SK-N-SH (cell line): ENCODE measurements around the gene CRB2. TPM values are rescaled to one million over a fixed set of nuclear protein-coding genes. Genes with fewer than 3 reads are reported as not detected.

Experiments
- CTCF ChIA-PET: fragments of 300-600, 350-600 bp; formaldehyde crosslinking; extraction: SDS; loops from one replicate; lab custom pipeline; 2021; lab: Yijun Ruan, JAX
- POLR2A ChIA-PET: fragments of 350-600 bp; sonication (Branson Sonifier 250); formaldehyde crosslinking; extraction: SDS; loops from one replicate; lab custom pipeline; 2020; ENCODE audit warnings: antibody characterized with exemption, inconsistent platforms; lab: Yijun Ruan, JAX
- DNase-seq: peaks from one replicate; pipeline ENCODE4 v3.0.0; 2012
- H2AFZ ChIP-seq: fragments of 200-600 bp; sonication (generic); 2 replicates; pipeline ENCODE4 v1.8.1; 2016; ENCODE audit warnings: antibody characterized with exemption, mild to moderate bottlenecking, low read depth
- H3F3A ChIP-seq: fragments of 200-600 bp; sonication (generic); replicated peaks from 2 replicates; pipeline ENCODE3; 2016; ENCODE audit warnings: antibody characterized with exemption, mild to moderate bottlenecking; ENCODE audit not compliant: insufficient read depth
- H3K27ac ChIP-seq, 2 experiments: fragments of 200-500 bp in 1 of 2; fragments of 200-600 bp in 1 of 2; sonication (Bioruptor generic) in 1 of 2; sonication (generic), shearing (Covaris generic) in 1 of 2; 2 replicates each; pipeline versions ENCODE4 v1.5.1 to v1.6.1; 2014 to 2016; ENCODE audit warnings: low read depth in 2 of 2, inconsistent platforms in 1 of 2, low read length in 1 of 2, mild to moderate bottlenecking in 1 of 2, mixed read lengths in 1 of 2
- H3K27me3 ChIP-seq: fragments of 200-600 bp; sonication (generic), shearing (Covaris generic); 2 replicates; pipeline ENCODE4 v1.6.1; 2016; ENCODE audit warnings: mixed run types; ENCODE audit not compliant: insufficient read depth
- H3K36me3 ChIP-seq, 2 experiments: fragments of 200-500 bp in 1 of 2; fragments of 200-600 bp in 1 of 2; sonication (Bioruptor generic) in 1 of 2; sonication (generic) in 1 of 2; replicated peaks in 1 of 2; 2 replicates each; pipeline versions ENCODE3 to v1.5.1; 2014 to 2016; ENCODE audit warnings: low read length in 1 of 2, mild to moderate bottlenecking in 1 of 2; ENCODE audit not compliant: insufficient read depth in 2 of 2, control insufficient read depth in 1 of 2
- H3K4me1 ChIP-seq, 2 experiments: fragments of 200-500 bp in 1 of 2; fragments of 200-600 bp in 1 of 2; sonication (Bioruptor generic) in 1 of 2; sonication (generic), shearing (Covaris generic) in 1 of 2; 2 replicates each; pipeline versions ENCODE4 v1.5.1 to v1.6.1; 2014 to 2016; ENCODE audit warnings: low read depth in 1 of 2, low read length in 1 of 2, mixed run types in 1 of 2; ENCODE audit not compliant: insufficient read depth in 2 of 2, control insufficient read depth in 1 of 2
- H3K4me2 ChIP-seq: fragments of 200-600 bp; sonication (generic), shearing (Covaris generic); 2 replicates; pipeline ENCODE4 v1.6.1; 2017; ENCODE audit warnings: mixed run types
- H3K4me3 ChIP-seq, 2 experiments: fragments of 200-500 bp in 1 of 2; fragments of 200-600 bp in 1 of 2; sonication (Bioruptor generic) in 1 of 2; sonication (generic), shearing (Covaris generic) in 1 of 2; 2 replicates each; pipeline versions ENCODE4 v1.5.1 to v1.8.1; 2014 to 2016; ENCODE audit warnings: low read depth in 2 of 2, inconsistent platforms in 1 of 2, low read length in 1 of 2, mild to moderate bottlenecking in 1 of 2, mixed read lengths in 1 of 2, moderate library complexity in 1 of 2
- H3K79me2 ChIP-seq: fragments of 200-600 bp; sonication (generic); 2 replicates; pipeline ENCODE4 v1.8.1; 2017; ENCODE audit warnings: mild to moderate bottlenecking; ENCODE audit not compliant: insufficient read depth
- H3K9ac ChIP-seq: fragments of 200-600 bp; sonication (generic); 2 replicates; pipeline ENCODE4 v1.6.1; 2017; ENCODE audit warnings: mixed run types
- H3K9me2 ChIP-seq: fragments of 200-600 bp; sonication (generic); 2 replicates; pipeline ENCODE4 v1.6.1; 2017; ENCODE audit warnings: mixed run types
- H3K9me3 ChIP-seq: fragments of 200-600 bp; sonication (generic); 2 replicates; pipeline ENCODE4 v1.6.1; 2017; ENCODE audit warnings: mixed run types, mild to moderate bottlenecking, moderate library complexity
- H4K20me1 ChIP-seq: fragments of 200-600 bp; sonication (generic); 2 replicates; pipeline ENCODE4 v1.6.1; 2017; ENCODE audit warnings: mild to moderate bottlenecking, mixed run types; ENCODE audit not compliant: insufficient read depth
- EZH2phosphoT487 ChIP-seq: fragments of 200-600 bp; sonication (generic); IDR thresholded peaks from 2 replicates; pipeline ENCODE4 v1.6.1; 2017; ENCODE audit warnings: low read depth, mixed run types, mild to moderate bottlenecking, antibody characterized with exemption, moderate library complexity, borderline replicate concordance
- FOXM1 ChIP-seq: IDR thresholded peaks from 2 replicates; pipeline ENCODE4 v1.4.0; 2012; ENCODE audit warnings: low read depth, mild to moderate bottlenecking
- GATA2 ChIP-seq: sonication (generic); formaldehyde crosslinking; IDR thresholded peaks from 2 replicates; pipeline ENCODE4 v1.5.0; 2020; ENCODE audit warnings: mild to moderate bottlenecking, missing genetic modification reagents
- JUND ChIP-seq: IDR thresholded peaks from 2 replicates; pipeline ENCODE4 v1.4.0; 2012
- MXI1 ChIP-seq: IDR thresholded peaks from 2 replicates; pipeline ENCODE4 v1.6.1; 2012; ENCODE audit warnings: mild to moderate bottlenecking, low read depth, low read length, improper control_type of control experiment
- NFIC ChIP-seq: IDR thresholded peaks from 2 replicates; pipeline ENCODE4 v1.4.0; 2012; ENCODE audit warnings: borderline replicate concordance
- NRF1 ChIP-seq: IDR thresholded peaks from 2 replicates; pipeline ENCODE4 v1.6.1; 2012; ENCODE audit warnings: low read depth, mild to moderate bottlenecking, low read length
- RAD21 ChIP-seq: IDR thresholded peaks from 2 replicates; pipeline ENCODE4 v1.6.1; 2012; ENCODE audit warnings: mild to moderate bottlenecking, low read length
- RFX5 ChIP-seq: IDR thresholded peaks from 2 replicates; pipeline ENCODE4 v1.6.1; 2012; ENCODE audit warnings: mild to moderate bottlenecking, improper control_type of control experiment, low read length
- SMC3 ChIP-seq: IDR thresholded peaks from 2 replicates; pipeline ENCODE4 v1.6.1; 2012; ENCODE audit warnings: low read depth, low read length, improper control_type of control experiment
- TCF12 ChIP-seq: IDR thresholded peaks from 2 replicates; pipeline ENCODE4 v1.4.0; 2012
- TEAD4 ChIP-seq: IDR thresholded peaks from 2 replicates; pipeline ENCODE4 v1.4.0; 2012; ENCODE audit warnings: mild to moderate bottlenecking, borderline replicate concordance; ENCODE audit not compliant: insufficient read depth
- YY1 ChIP-seq: IDR thresholded peaks from 2 replicates; pipeline ENCODE4 v1.4.0; 2012; ENCODE audit warnings: low read depth, mild to moderate bottlenecking
- WGBS: methylation state at CpG from one replicate; pipeline ENCODE4 v1.1.6; 2017; ENCODE audit warnings: low lambda C conversion rate; 5-methylcytosine and 5-hydroxymethylcytosine counted together
- polyA plus RNA-seq, 3 experiments: library from polyadenylated mRNA; depleted of rRNA; stranded (reverse); fragments of >200 nt; gene quantifications; 2 replicates each; pipeline ENCODE4 v1.2.3, GENCODE V29; 2012
- TF ChIP-seq, protein P1 (sequence below): fragments of 150-350 bp; IDR thresholded peaks from 2 replicates; pipeline ENCODE4 v1.6.1; 2016; ENCODE audit warnings: mild to moderate bottlenecking, low read depth, low read length
- TF ChIP-seq, protein P2 (sequence below): IDR thresholded peaks from 2 replicates; pipeline ENCODE4 v1.4.0; 2012; ENCODE audit warnings: low read depth, borderline replicate concordance
- TF ChIP-seq, protein P3 (sequence below): IDR thresholded peaks from 2 replicates; pipeline ENCODE4 v1.6.1; 2012; ENCODE audit warnings: mild to moderate bottlenecking, low read depth, low read length, moderate library complexity
- TF ChIP-seq, protein P4 (sequence below): IDR thresholded peaks from 2 replicates; pipeline ENCODE4; 2012

Gene CRB2
- polyA plus RNA-seq, 1 of the 3 experiments (the other 2 are of a cell fraction), result not detected

DNA sequence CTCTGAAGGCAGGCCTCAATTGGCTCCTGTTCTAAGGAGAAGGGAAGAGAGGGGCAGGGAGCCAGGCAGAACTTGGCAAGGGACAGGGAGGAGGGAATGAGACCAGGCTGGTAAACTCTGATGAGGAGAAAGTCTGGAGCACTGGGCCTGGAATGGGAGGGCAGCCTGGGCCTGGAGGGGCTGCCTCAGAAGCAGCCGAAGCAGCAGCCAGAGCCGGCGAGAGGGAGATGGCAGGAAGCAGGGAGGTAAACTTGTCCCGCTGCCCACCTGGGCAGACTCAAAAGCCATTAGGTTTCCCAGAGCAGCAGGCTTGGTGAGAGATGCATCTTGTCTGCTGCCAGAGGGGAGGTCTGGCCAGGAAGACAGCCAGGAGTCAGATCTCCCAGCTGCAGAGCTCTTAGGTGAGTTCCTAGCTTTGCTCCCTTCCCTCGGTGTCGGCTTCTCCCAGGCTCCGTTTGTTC, 37.0 kb upstream of the CRB2 start:
- Histone ChIP-seq H3K9ac (no peak overlapping the region), H4K20me1 (no peaks in the 10 kb centered on the region), H3K27me3 (no peaks in the 10 kb centered on the region), H3K36me3 (no peaks in the 10 kb centered on the region), H3K4me1 (peaks cover 0 to 15% of the 10 kb centered on the region in 2 experiments; a peak in 2 of 4 replicates), H3F3A (peaks cover 3% of the 10 kb centered on the region), H3K79me2 (no peaks in the 10 kb centered on the region), H3K9me2 (no peaks in the 10 kb centered on the region), H3K27ac (no peak overlapping the region; a peak in 1 of 4 replicates), H3K9me3 (no peaks in the 10 kb centered on the region), H2AFZ (no peak overlapping the region; the same call in 1 of the 2 replicates), H3K4me3 (no peak overlapping the region), H3K4me2 (no peak overlapping the region)
- ChIA-PET CTCF (interaction anchor here (0.8 to 1.5 kb wide), 2 partner anchors 21 to 147 kb away, joined by 3 to 4 read pairs; no protein-coding TSS in a partner anchor), POLR2A (no interaction called here)
- peak; percentile 36 for DNase-seq
- TF ChIP-seq, protein P1, sequence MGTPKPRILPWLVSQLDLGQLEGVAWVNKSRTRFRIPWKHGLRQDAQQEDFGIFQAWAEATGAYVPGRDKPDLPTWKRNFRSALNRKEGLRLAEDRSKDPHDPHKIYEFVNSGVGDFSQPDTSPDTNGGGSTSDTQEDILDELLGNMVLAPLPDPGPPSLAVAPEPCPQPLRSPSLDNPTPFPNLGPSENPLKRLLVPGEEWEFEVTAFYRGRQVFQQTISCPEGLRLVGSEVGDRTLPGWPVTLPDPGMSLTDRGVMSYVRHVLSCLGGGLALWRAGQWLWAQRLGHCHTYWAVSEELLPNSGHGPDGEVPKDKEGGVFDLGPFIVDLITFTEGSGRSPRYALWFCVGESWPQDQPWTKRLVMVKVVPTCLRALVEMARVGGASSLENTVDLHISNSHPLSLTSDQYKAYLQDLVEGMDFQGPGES, result no peak
- TF ChIP-seq FOXM1 (no peak), NRF1 (no peak), GATA2 (CRISPR knock-in tag) (no peak), RAD21 (no peak), NFIC (no peak), SMC3 (no peak), TEAD4 (no peak), EZH2phosphoT487 (no peak), MXI1 (no peak), JUND (no peak), RFX5 (no peak), TCF12 (no peak), YY1 (no peak)
- TF ChIP-seq, protein P2, sequence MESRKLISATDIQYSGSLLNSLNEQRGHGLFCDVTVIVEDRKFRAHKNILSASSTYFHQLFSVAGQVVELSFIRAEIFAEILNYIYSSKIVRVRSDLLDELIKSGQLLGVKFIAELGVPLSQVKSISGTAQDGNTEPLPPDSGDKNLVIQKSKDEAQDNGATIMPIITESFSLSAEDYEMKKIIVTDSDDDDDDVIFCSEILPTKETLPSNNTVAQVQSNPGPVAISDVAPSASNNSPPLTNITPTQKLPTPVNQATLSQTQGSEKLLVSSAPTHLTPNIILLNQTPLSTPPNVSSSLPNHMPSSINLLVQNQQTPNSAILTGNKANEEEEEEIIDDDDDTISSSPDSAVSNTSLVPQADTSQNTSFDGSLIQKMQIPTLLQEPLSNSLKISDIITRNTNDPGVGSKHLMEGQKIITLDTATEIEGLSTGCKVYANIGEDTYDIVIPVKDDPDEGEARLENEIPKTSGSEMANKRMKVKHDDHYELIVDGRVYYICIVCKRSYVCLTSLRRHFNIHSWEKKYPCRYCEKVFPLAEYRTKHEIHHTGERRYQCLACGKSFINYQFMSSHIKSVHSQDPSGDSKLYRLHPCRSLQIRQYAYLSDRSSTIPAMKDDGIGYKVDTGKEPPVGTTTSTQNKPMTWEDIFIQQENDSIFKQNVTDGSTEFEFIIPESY, result no peak
- TF ChIP-seq, protein P3, sequence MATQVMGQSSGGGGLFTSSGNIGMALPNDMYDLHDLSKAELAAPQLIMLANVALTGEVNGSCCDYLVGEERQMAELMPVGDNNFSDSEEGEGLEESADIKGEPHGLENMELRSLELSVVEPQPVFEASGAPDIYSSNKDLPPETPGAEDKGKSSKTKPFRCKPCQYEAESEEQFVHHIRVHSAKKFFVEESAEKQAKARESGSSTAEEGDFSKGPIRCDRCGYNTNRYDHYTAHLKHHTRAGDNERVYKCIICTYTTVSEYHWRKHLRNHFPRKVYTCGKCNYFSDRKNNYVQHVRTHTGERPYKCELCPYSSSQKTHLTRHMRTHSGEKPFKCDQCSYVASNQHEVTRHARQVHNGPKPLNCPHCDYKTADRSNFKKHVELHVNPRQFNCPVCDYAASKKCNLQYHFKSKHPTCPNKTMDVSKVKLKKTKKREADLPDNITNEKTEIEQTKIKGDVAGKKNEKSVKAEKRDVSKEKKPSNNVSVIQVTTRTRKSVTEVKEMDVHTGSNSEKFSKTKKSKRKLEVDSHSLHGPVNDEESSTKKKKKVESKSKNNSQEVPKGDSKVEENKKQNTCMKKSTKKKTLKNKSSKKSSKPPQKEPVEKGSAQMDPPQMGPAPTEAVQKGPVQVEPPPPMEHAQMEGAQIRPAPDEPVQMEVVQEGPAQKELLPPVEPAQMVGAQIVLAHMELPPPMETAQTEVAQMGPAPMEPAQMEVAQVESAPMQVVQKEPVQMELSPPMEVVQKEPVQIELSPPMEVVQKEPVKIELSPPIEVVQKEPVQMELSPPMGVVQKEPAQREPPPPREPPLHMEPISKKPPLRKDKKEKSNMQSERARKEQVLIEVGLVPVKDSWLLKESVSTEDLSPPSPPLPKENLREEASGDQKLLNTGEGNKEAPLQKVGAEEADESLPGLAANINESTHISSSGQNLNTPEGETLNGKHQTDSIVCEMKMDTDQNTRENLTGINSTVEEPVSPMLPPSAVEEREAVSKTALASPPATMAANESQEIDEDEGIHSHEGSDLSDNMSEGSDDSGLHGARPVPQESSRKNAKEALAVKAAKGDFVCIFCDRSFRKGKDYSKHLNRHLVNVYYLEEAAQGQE, result no peak
- TF ChIP-seq, protein P4, sequence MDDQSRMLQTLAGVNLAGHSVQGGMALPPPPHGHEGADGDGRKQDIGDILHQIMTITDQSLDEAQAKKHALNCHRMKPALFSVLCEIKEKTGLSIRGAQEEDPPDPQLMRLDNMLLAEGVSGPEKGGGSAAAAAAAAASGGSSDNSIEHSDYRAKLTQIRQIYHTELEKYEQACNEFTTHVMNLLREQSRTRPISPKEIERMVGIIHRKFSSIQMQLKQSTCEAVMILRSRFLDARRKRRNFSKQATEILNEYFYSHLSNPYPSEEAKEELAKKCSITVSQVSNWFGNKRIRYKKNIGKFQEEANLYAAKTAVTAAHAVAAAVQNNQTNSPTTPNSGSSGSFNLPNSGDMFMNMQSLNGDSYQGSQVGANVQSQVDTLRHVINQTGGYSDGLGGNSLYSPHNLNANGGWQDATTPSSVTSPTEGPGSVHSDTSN, result no peak
- WGBS, result 85% methylated on average over 7 of the region's 7 CpGs
